PC-9 (cell line): ENCODE data around the gene INVS. TPM values are rescaled to one million over a fixed set of nuclear protein-coding genes. Genes with fewer than 3 reads are reported as not detected.

Experiments used
- BruUV-seq: library from RNA; stranded (reverse); fragments of 400-500 nt; replicated peaks from 2 replicates; lab custom pipeline; 2021; lab: Mats Ljungman, UMichigan
- CTCF ChIA-PET: fragments of 300-600 bp; sonication (Branson Sonifier 250); formaldehyde crosslinking; loops from one replicate; lab custom pipeline; 2022; ENCODE audit warnings: antibody characterized with exemption; lab: Charles Lee
- POLR2A ChIA-PET: fragments of 300-600 bp; sonication (Branson Sonifier 250); formaldehyde crosslinking; loops from one replicate; lab custom pipeline; 2022; ENCODE audit warnings: antibody characterized with exemption; ENCODE audit not compliant: unreplicated experiment; lab: Charles Lee
- DNase-seq, 2 experiments: peaks; one replicate each; pipeline versions ENCODE4 v3.0.0 to v3.0.0-alpha.2; 2015 to 2022; ENCODE audit warnings: mixed read lengths in 1 of 2
- H2AFZ ChIP-seq: fragments of 200-600 bp; sonication (generic); 2 replicates; pipeline ENCODE4 v1.8.1; 2017; ENCODE audit warnings: antibody characterized with exemption
- H3F3A ChIP-seq: fragments of 200-600 bp; sonication (generic); 2 replicates; pipeline ENCODE4 v1.8.1; 2017; ENCODE audit warnings: antibody characterized with exemption, mild to moderate bottlenecking, low read depth; ENCODE audit not compliant: insufficient read depth
- H3K27ac ChIP-seq: fragments of 200-600 bp; sonication (generic); 2 replicates; pipeline ENCODE4 v1.6.1; 2016; ENCODE audit warnings: mixed run types
- H3K27me3 ChIP-seq: fragments of 200-600 bp; sonication (generic); 2 replicates; pipeline ENCODE4 v1.6.1; 2016; ENCODE audit warnings: low read depth, mixed run types; ENCODE audit not compliant: insufficient read depth
- H3K36me3 ChIP-seq: fragments of 200-600 bp; sonication (generic); 2 replicates; pipeline ENCODE4 v1.6.1; 2016; ENCODE audit warnings: low read depth, mixed run types
- H3K4me1 ChIP-seq: fragments of 200-600 bp; sonication (generic); replicated peaks from 2 replicates; pipeline ENCODE4 v1.6.1; 2016; ENCODE audit warnings: mixed run types; ENCODE audit not compliant: insufficient read depth
- H3K4me2 ChIP-seq: fragments of 200-600 bp; sonication (generic); 2 replicates; pipeline ENCODE4 v1.6.1; 2017; ENCODE audit warnings: mixed run types
- H3K4me3 ChIP-seq: fragments of 200-600 bp; sonication (generic); 2 replicates; pipeline ENCODE4 v1.6.1; 2016; ENCODE audit warnings: mixed run types
- H3K79me2 ChIP-seq: fragments of 200-600 bp; sonication (generic); 2 replicates; pipeline ENCODE4 v1.6.1; 2017; ENCODE audit warnings: low read depth, mixed run types
- H3K9me2 ChIP-seq: fragments of 200-600 bp; sonication (generic); 2 replicates; pipeline ENCODE4 v1.8.1; 2017; ENCODE audit warnings: mild to moderate bottlenecking; ENCODE audit not compliant: insufficient read depth
- H3K9me3 ChIP-seq: fragments of 200-600 bp; sonication (generic); 2 replicates; pipeline ENCODE4 v1.8.1; 2016; ENCODE audit warnings: low read depth; ENCODE audit not compliant: insufficient read depth
- H4K20me1 ChIP-seq: fragments of 200-600 bp; sonication (generic); 2 replicates; pipeline ENCODE4 v1.8.1; 2017; ENCODE audit not compliant: insufficient read depth
- EZH2 ChIP-seq: fragments of 200-600 bp; sonication (generic); IDR thresholded peaks from 2 replicates; pipeline ENCODE4 v1.8.0; 2017; ENCODE audit warnings: antibody characterized with exemption, low read depth
- intact Hi-C: fragments of 100-400 bp; cut with micrococcal nuclease; formaldehyde crosslinking; loops from one replicate; pipeline ENCODE4 v1.10.0; 2022; ENCODE audit not compliant: unreplicated experiment
- total RNA-seq: library from RNA; stranded (reverse); gene quantifications from 2 replicates; pipeline ENCODE4 v1.2.3, GENCODE V29; 2021
- TF ChIP-seq, protein P1 (sequence below): fragments of 200-600 bp; sonication (generic); conservative IDR thresholded peaks from 2 replicates; pipeline ENCODE4 v1.6.1; 2017; ENCODE audit warnings: mixed run types, antibody characterized with exemption, mild to moderate bottlenecking, moderate library complexity

INVS gene
- total RNA-seq, 1 experiment from 2014 or later, result 24.0 TPM

DNA sequence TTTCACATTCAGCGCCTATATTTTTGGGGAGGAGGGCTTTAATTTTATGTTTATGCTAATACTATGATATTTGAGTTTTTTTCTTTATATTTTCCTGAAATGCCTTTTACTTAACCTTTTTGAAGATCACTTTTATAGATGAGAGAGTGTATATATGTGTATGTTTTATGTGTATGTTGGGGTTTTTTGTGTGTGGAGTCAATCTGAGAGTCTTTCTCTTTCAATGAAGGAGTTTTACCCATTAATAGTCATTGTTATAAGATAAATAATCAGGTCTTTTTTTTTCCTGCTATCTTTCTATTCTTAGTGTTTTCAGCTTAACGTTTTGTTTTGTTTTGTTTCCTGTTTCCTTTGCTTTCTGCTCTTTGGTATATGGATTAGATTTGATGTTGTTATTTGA is 141.5 kb downstream of the INVS start:
- no TSS peak for BruUV-seq
- Histone ChIP-seq H3K9me2 (no peaks in the 10 kb centered on the region), H3K4me2 (no peak overlapping the region), H3K9me3 (no peaks in the 10 kb centered on the region), H3K27ac (no peak overlapping the region), H2AFZ (no peak overlapping the region), H3K27me3 (no peaks in the 10 kb centered on the region), H3F3A (no peaks in the 10 kb centered on the region), H4K20me1 (no peaks in the 10 kb centered on the region), H3K4me1 (no peaks in the 10 kb centered on the region), H3K79me2 (no peaks in the 10 kb centered on the region), H3K36me3 (peaks cover 3% of the 10 kb centered on the region; the same call in 1 of the 2 replicates), H3K4me3 (no peak overlapping the region)
- no peak for DNase-seq
- TF ChIP-seq EZH2, result no peak
- TF ChIP-seq, protein P1, sequence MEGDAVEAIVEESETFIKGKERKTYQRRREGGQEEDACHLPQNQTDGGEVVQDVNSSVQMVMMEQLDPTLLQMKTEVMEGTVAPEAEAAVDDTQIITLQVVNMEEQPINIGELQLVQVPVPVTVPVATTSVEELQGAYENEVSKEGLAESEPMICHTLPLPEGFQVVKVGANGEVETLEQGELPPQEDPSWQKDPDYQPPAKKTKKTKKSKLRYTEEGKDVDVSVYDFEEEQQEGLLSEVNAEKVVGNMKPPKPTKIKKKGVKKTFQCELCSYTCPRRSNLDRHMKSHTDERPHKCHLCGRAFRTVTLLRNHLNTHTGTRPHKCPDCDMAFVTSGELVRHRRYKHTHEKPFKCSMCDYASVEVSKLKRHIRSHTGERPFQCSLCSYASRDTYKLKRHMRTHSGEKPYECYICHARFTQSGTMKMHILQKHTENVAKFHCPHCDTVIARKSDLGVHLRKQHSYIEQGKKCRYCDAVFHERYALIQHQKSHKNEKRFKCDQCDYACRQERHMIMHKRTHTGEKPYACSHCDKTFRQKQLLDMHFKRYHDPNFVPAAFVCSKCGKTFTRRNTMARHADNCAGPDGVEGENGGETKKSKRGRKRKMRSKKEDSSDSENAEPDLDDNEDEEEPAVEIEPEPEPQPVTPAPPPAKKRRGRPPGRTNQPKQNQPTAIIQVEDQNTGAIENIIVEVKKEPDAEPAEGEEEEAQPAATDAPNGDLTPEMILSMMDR, result no peak
- ChIA-PET POLR2A (no interaction called here), CTCF (no interaction called here)
- intact Hi-C loops, result no loop called here

DNA sequence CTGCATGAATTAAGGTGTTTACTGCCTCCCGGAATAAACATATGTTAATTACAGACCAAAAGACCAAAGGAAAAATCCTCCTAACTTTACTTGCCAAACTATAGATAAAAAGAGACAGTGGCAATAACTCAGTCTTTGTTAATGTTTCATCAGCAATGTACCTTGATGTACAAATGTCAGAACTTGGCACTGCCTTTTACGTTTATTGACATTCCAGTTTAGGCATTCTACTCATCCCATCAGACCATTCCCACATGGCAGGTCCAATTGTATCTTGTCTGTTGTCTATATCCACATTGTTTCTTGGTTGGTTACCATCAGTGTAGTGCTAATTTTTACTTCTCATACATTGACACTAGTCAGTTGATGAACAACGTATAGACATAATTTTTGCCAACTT is 168.2 kb downstream of the INVS start:
- H3K9me3 ChIP-seq, result no peaks in the 10 kb centered on the region
- CTCF ChIA-PET, result no interaction called here
- no peaks in the 10 kb centered on the region for H3K27me3 ChIP-seq
- BruUV-seq, result no TSS peak
- no peaks in the 10 kb centered on the region for H3K79me2 ChIP-seq
- no peak for DNase-seq
- H3K9me2 ChIP-seq, result no peaks in the 10 kb centered on the region
- no peaks in the 10 kb centered on the region for H3F3A ChIP-seq
- H2AFZ ChIP-seq, result no peak overlapping the region
- no peaks in the 10 kb centered on the region for H4K20me1 ChIP-seq
- TF ChIP-seq EZH2, result no peak
- TF ChIP-seq, protein P1, result no peak
- H3K4me1 ChIP-seq, result no peaks in the 10 kb centered on the region
- intact Hi-C loops, result no loop called here
- POLR2A ChIA-PET, result no interaction called here
- H3K4me3 ChIP-seq, result no peak overlapping the region
- 0 out of 2 replicates have a peak, but pooled peaks cover 9% of the 10 kb centered on the region for H3K36me3 ChIP-seq
- H3K4me2 ChIP-seq, result no peak overlapping the region
- no peak overlapping the region for H3K27ac ChIP-seq

DNA sequence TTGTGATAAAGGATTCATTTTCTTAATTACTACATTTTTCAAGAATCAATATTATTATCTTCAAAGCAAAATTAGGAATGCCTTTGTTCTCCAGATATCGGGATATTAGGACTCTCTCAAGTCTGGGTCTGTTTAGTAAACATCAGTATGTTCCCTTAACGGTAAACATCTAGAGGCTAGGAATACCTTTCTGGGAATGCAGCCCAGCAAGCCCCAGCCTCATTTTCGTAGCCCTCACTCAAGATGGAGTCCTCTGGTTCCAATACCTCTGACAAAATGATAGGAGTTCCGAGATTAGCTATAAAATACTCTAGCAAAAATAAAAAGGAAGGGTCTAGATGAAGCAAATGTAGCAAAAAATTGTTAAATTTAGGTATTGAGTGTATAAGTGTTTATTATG is 169.2 kb downstream of the INVS start:
- Histone ChIP-seq H4K20me1 (no peaks in the 10 kb centered on the region), H3F3A (no peaks in the 10 kb centered on the region), H3K27ac (no peak overlapping the region), H3K79me2 (no peaks in the 10 kb centered on the region), H3K9me2 (no peaks in the 10 kb centered on the region), H2AFZ (no peak overlapping the region), H3K36me3 (0 out of 2 replicates have a peak, but pooled peaks cover 9% of the 10 kb centered on the region), H3K9me3 (no peaks in the 10 kb centered on the region), H3K4me2 (no peak overlapping the region), H3K4me3 (no peak overlapping the region), H3K4me1 (no peaks in the 10 kb centered on the region), H3K27me3 (no peaks in the 10 kb centered on the region)
- POLR2A ChIA-PET, result no interaction called here
- no peak for DNase-seq
- intact Hi-C loops, result no loop called here
- TF ChIP-seq, protein P1, result no peak
- no peak for TF ChIP-seq EZH2
- BruUV-seq, result no TSS peak
- CTCF ChIA-PET, result no interaction called here
